Common myeloid progenitor, CD34-positive (primary cell): ENCODE results near the gene CKMT1B.
"Not testable (repeated sequence)": the region's sequence is repeated elsewhere in the genome, so short reads cannot be mapped to it uniquely, and the experiment has no call there.

Experiments
- CTCF ChIA-PET: fragments of 350-600 bp; sonication (Branson Sonifier 250); formaldehyde crosslinking; loops from one replicate; lab custom pipeline; 2021; ENCODE audit warnings: antibody characterized with exemption; lab: Charles Lee
- POLR2A ChIA-PET: fragments of 350-600 bp; sonication (Branson Sonifier 250); formaldehyde crosslinking; loops from one replicate; lab custom pipeline; 2021; ENCODE audit warnings: antibody characterized with exemption; lab: Charles Lee
- DNase-seq, 3 donors: peaks; one replicate each; pipeline versions ENCODE4 v3.0.0 to v3.0.0-alpha.2; 2013
- H3K27ac ChIP-seq, 2 experiments: 1 replicate in 1 of 2; 2 replicates in 1 of 2; pipeline ENCODE4 v1.7.0; 2013; ENCODE audit warnings: inconsistent platforms in 2 of 2, low read length in 2 of 2, mild to moderate bottlenecking in 2 of 2, low read depth in 1 of 2, moderate library complexity in 1 of 2; ENCODE audit not compliant: severe bottlenecking in 2 of 2, insufficient read depth in 1 of 2, poor library complexity in 1 of 2
- H3K27me3 ChIP-seq, 5 experiments: replicated peaks in 2 of 5; 1 replicate in 3 of 5; 2 replicates in 2 of 5; pipeline versions ENCODE4 v1.6.1 to v1.7.0; 2013; ENCODE audit warnings: low read length in 4 of 5, mild to moderate bottlenecking in 2 of 5, moderate library complexity in 2 of 5, inconsistent platforms in 1 of 5; ENCODE audit not compliant: insufficient read depth in 5 of 5, control insufficient read depth in 4 of 5
- H3K36me3 ChIP-seq, 4 experiments: 1 replicate in 2 of 4; 2 replicates in 2 of 4; pipeline versions ENCODE4 v1.6.1 to v1.7.0; 2013; ENCODE audit warnings: low read length in 3 of 4, control low read depth in 1 of 4, mild to moderate bottlenecking in 1 of 4; ENCODE audit not compliant: control insufficient read depth in 4 of 4, insufficient read depth in 4 of 4
- H3K4me1 ChIP-seq, 4 experiments: 1 replicate in 3 of 4; 2 replicates in 1 of 4; pipeline versions ENCODE4 v1.6.1 to v1.7.1; 2013; ENCODE audit warnings: low read length in 3 of 4, mild to moderate bottlenecking in 3 of 4, control low read depth in 1 of 4, inconsistent platforms in 1 of 4, moderate library complexity in 1 of 4; ENCODE audit not compliant: control insufficient read depth in 4 of 4, insufficient read depth in 4 of 4; ENCODE audit errors: control extremely low read depth in 1 of 4
- H3K4me3 ChIP-seq, 7 experiments: 1 replicate in 4 of 7; 2 replicates in 3 of 7; pipeline versions ENCODE4 v1.5.1 to v1.7.0; 2013; ENCODE audit warnings: mild to moderate bottlenecking in 7 of 7, low read length in 6 of 7, moderate library complexity in 6 of 7, inconsistent platforms in 2 of 7, low read depth in 2 of 7, control low read depth in 1 of 7; ENCODE audit not compliant: insufficient read depth in 4 of 7, control insufficient read depth in 1 of 7; ENCODE audit errors: extremely low read depth in 1 of 7
- H3K9me3 ChIP-seq, 5 experiments: 1 replicate in 4 of 5; 2 replicates in 1 of 5; pipeline versions ENCODE4 v1.6.1 to v1.7.1; 2013; ENCODE audit warnings: low read length in 4 of 5, mild to moderate bottlenecking in 2 of 5, inconsistent platforms in 1 of 5, low read depth in 1 of 5, moderate library complexity in 1 of 5; ENCODE audit not compliant: control insufficient read depth in 4 of 5, insufficient read depth in 2 of 5; ENCODE audit errors: control extremely low read depth in 1 of 5
- WGBS: methylation state at CpG from one replicate; pipeline ENCODE4 v1.1.5; 2013; ENCODE audit not compliant: insufficient coverage; 5-methylcytosine and 5-hydroxymethylcytosine counted together

The CKMT1B gene

DNA sequence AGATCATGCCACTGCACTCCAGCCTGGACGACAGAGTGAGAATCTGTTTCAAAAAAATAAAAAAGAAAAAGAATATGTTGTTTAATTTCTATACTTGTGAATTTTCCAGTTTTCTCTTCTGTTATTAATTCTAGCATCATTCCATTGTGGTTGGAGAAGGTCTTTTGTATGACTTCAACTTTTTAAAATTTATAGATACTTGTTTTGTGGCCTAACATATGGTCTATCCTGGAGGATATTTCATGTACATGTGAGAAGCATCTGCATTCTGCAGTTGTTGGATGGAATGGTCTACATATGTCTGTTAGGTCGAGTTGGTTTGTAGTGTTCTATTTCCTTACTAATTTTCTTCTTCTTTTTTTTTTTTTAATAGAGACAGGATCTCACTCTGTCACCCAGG lies 40.8 kb upstream of the CKMT1B start:
- Histone ChIP-seq H3K36me3 (peaks cover 0 to 12% (median 2%) of the 10 kb centered on the region in 4 experiments), H3K4me3 (no peak overlapping the region), H3K9me3 (no peaks in the 10 kb centered on the region), H3K27me3 (no peaks in the 10 kb centered on the region), H3K4me1 (no peaks in the 10 kb centered on the region), H3K27ac (no peak overlapping the region)
- POLR2A ChIA-PET, result no interaction called here
- no CpG with 5 or more reads among the region's 2 CpGs for WGBS
- CTCF ChIA-PET, result no interaction called here
- DNase-seq, result no peak

- H3K27me3 ChIP-seq, H3K4me3 ChIP-seq, H3K36me3 ChIP-seq, CTCF ChIA-PET, H3K4me1 ChIP-seq, H3K27ac ChIP-seq, DNase-seq, H3K9me3 ChIP-seq, POLR2A ChIA-PET: not testable (repeated sequence)
- no CpG with 5 or more reads among the region's 3 CpGs for WGBS
These were observed 31.1 kb upstream of the CKMT1B start for GRCh38 chr15:43562753-43563152.

GRCh38 chr15:43563793-43564192 lies 30.0 kb upstream of the CKMT1B start:
- H3K36me3 ChIP-seq, CTCF ChIA-PET, H3K9me3 ChIP-seq, H3K4me3 ChIP-seq, DNase-seq, POLR2A ChIA-PET, H3K4me1 ChIP-seq, H3K27me3 ChIP-seq, H3K27ac ChIP-seq: not testable (repeated sequence)
- WGBS, result no CpG with 5 or more reads among the region's 8 CpGs

- H3K4me3 ChIP-seq, H3K4me1 ChIP-seq, DNase-seq, H3K27ac ChIP-seq, CTCF ChIA-PET, POLR2A ChIA-PET, H3K27me3 ChIP-seq, H3K9me3 ChIP-seq, H3K36me3 ChIP-seq: not testable (repeated sequence)
- no CpG with 5 or more reads among the region's 2 CpGs for WGBS
These were observed 27.2 kb upstream of the CKMT1B start for GRCh38 chr15:43566615-43567014.

- CTCF ChIA-PET, H3K9me3 ChIP-seq, POLR2A ChIA-PET, H3K27ac ChIP-seq, H3K4me3 ChIP-seq, H3K27me3 ChIP-seq, H3K4me1 ChIP-seq, DNase-seq, H3K36me3 ChIP-seq: not testable (repeated sequence)
- WGBS, result no CpG with 5 or more reads among the region's 1 CpG
These were observed 19.2 kb upstream of the CKMT1B start for GRCh38 chr15:43574607-43575006.

DNA sequence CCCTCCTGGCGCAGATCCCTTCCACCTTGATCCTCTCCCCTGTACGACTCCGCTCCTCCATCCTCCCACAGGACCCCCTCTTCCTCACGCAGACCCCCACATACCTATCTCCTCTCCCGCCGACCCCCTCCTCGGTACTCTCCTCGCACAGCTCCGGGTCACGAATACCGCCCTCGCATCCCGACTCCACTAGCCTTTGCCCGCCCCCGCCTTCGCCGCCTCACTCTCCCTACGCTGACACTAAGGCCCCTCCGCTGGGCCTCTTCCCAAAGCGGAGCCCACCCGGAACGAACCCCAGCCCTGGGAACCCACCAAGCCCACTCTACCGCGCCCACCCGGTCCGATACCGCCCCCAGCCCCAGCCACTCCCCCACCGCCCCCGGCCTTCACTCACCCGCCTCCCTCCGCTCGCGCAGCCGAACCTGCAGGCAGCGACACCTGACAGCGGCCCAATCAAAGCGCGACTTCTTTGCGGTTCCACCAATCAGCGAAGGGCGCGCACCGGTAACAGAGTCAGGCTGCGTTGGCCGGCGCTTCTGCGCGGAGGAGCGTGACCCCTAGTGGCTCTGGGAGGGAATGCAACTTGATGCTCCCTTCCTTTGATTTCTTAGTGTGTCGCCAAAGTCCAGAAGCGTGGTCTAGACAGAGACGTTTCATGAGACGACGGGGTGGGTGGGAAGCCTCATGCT lies 3.9 kb upstream of the CKMT1B start, which contains the start of gene PPIP5K1:
Gene PPIP5K1, minus strand, starts transcription at position 431 of the 689 bp plus-strand sequence. CDS start 5,704 bp downstream, outside the sequence.
- CTCF ChIA-PET, POLR2A ChIA-PET, H3K27me3 ChIP-seq, H3K27ac ChIP-seq, H3K36me3 ChIP-seq, H3K9me3 ChIP-seq, DNase-seq, H3K4me3 ChIP-seq, H3K4me1 ChIP-seq: not testable (repeated sequence)
- no CpG with 5 or more reads among the region's 54 CpGs for WGBS

DNA sequence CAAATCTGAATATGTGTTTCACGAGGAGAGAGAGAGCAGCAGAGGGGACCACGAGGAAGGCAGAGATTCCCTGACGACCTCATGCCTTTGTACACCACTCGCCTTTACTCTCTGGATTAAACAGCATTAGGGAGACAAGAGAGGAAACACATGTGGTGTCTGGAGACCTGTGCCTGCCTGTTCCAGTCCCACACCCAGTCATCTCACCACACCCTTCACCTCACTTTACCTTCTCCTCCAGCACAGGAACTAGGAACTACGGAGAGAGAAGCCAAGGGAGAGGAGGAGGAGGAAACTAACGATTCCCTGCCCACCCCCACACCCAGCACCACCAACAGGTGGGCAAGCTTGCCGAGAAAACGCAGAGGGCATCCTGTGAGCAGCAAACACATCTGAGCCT lies 986 bp upstream of the CKMT1B start:
- DNase-seq, POLR2A ChIA-PET: not testable (repeated sequence)
- whole genome bisulfite sequencing, result no CpG with 5 or more reads among the region's 8 CpGs

More for the DNA sequence above, 986 bp upstream of the CKMT1B start:
- H3K9me3 ChIP-seq, CTCF ChIA-PET, H3K36me3 ChIP-seq, H3K4me3 ChIP-seq, H3K4me1 ChIP-seq, H3K27ac ChIP-seq, H3K27me3 ChIP-seq: not testable (repeated sequence)
